Neutrophil (primary cell): ENCODE data around the gene CCDC102B.
"Not testable (repeated sequence)": the region's sequence is repeated elsewhere in the genome, so short reads cannot be mapped to it uniquely, and the experiment has no call there.

Source experiments
- H3K27ac ChIP-seq: fragments of 200-600 bp; sonication (generic); 2 replicates; pipeline ENCODE4 v1.5.1; 2016; ENCODE audit warnings: mild to moderate bottlenecking, moderate library complexity
- H3K27me3 ChIP-seq: fragments of 200-600 bp; sonication (generic); 2 replicates; pipeline ENCODE4 v1.6.0; 2016; ENCODE audit warnings: mild to moderate bottlenecking
- H3K36me3 ChIP-seq: fragments of 200-600 bp; sonication (generic); 2 replicates; pipeline ENCODE4 v1.5.1; 2017
- H3K4me1 ChIP-seq, 2 experiments: fragments of 200-600 bp in 1 of 2; sonication (generic) in 1 of 2; 1 replicate in 1 of 2; 2 replicates in 1 of 2; pipeline versions ENCODE4 v1.5.1 to v1.6.1; 2013 to 2016; ENCODE audit warnings: low read depth in 1 of 2, low read length in 1 of 2, mild to moderate bottlenecking in 1 of 2, moderate library complexity in 1 of 2; ENCODE audit not compliant: control insufficient read depth in 1 of 2, insufficient read depth in 1 of 2
- H3K4me3 ChIP-seq, 2 experiments: fragments of 200-600 bp in 1 of 2; sonication (generic) in 1 of 2; 1 replicate in 1 of 2; 2 replicates in 1 of 2; pipeline ENCODE4 v1.5.1; 2013 to 2016; ENCODE audit warnings: low read depth in 1 of 2, low read length in 1 of 2, mild to moderate bottlenecking in 1 of 2, moderate library complexity in 1 of 2
- H3K9me3 ChIP-seq: fragments of 200-600 bp; sonication (generic); 2 replicates; pipeline ENCODE4 v1.5.1; 2016
- TF ChIP-seq, protein P1 (sequence below): fragments of 200-600 bp; sonication (generic); IDR thresholded peaks from 2 replicates; pipeline ENCODE4 v1.5.1; 2016; ENCODE audit warnings: antibody characterized with exemption

The CCDC102B gene

GRCh38 chr18:68783506-68783905 lies 14.4 kb upstream of the CCDC102B start:
- TF ChIP-seq, protein P1, sequence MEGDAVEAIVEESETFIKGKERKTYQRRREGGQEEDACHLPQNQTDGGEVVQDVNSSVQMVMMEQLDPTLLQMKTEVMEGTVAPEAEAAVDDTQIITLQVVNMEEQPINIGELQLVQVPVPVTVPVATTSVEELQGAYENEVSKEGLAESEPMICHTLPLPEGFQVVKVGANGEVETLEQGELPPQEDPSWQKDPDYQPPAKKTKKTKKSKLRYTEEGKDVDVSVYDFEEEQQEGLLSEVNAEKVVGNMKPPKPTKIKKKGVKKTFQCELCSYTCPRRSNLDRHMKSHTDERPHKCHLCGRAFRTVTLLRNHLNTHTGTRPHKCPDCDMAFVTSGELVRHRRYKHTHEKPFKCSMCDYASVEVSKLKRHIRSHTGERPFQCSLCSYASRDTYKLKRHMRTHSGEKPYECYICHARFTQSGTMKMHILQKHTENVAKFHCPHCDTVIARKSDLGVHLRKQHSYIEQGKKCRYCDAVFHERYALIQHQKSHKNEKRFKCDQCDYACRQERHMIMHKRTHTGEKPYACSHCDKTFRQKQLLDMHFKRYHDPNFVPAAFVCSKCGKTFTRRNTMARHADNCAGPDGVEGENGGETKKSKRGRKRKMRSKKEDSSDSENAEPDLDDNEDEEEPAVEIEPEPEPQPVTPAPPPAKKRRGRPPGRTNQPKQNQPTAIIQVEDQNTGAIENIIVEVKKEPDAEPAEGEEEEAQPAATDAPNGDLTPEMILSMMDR, result no peak
- Histone ChIP-seq H3K9me3 (no peaks in the 10 kb centered on the region), H3K27me3 (no peaks in the 10 kb centered on the region), H3K4me1 (no peaks in the 10 kb centered on the region), H3K27ac (no peak overlapping the region), H3K4me3 (no peak overlapping the region), H3K36me3 (no peaks in the 10 kb centered on the region)

- Histone ChIP-seq H3K4me1 (no peaks in the 10 kb centered on the region), H3K36me3 (no peaks in the 10 kb centered on the region), H3K27me3 (no peaks in the 10 kb centered on the region), H3K4me3 (no peak overlapping the region), H3K27ac (no peak overlapping the region), H3K9me3 (no peaks in the 10 kb centered on the region)
- TF ChIP-seq, protein P1, result no peak
These were observed 13.8 kb upstream of the CCDC102B start for GRCh38 chr18:68784071-68784470.

- not testable (repeated sequence) for H3K27me3 ChIP-seq, H3K27ac ChIP-seq, H3K9me3 ChIP-seq, H3K36me3 ChIP-seq, H3K4me3 ChIP-seq, H3K4me1 ChIP-seq
These were observed 7.6 kb upstream of the CCDC102B start for GRCh38 chr18:68790290-68790689.

- H3K4me3 ChIP-seq, result no peak overlapping the region
- H3K27me3 ChIP-seq, result no peaks in the 10 kb centered on the region
- H3K36me3 ChIP-seq, result no peaks in the 10 kb centered on the region
- H3K27ac ChIP-seq, result no peak overlapping the region
- H3K9me3 ChIP-seq, result no peaks in the 10 kb centered on the region
- TF ChIP-seq, protein P1, result no peak
- no peaks in the 10 kb centered on the region for H3K4me1 ChIP-seq
These were observed 6.1 kb upstream of the CCDC102B start for GRCh38 chr18:68791801-68792200.

GRCh38 chr18:68793951-68794350 lies 3.9 kb upstream of the CCDC102B start:
- Histone ChIP-seq H3K4me1 (no peaks in the 10 kb centered on the region), H3K27ac (no peak overlapping the region), H3K4me3 (no peak overlapping the region), H3K27me3 (no peaks in the 10 kb centered on the region), H3K9me3 (no peaks in the 10 kb centered on the region), H3K36me3 (no peaks in the 10 kb centered on the region)
- TF ChIP-seq, protein P1, result no peak

- no peaks in the 10 kb centered on the region for H3K9me3 ChIP-seq
- no peak overlapping the region for H3K4me3 ChIP-seq
- no peaks in the 10 kb centered on the region for H3K36me3 ChIP-seq
- TF ChIP-seq, protein P1, result no peak
- no peak overlapping the region for H3K27ac ChIP-seq
- no peaks in the 10 kb centered on the region for H3K4me1 ChIP-seq
- H3K27me3 ChIP-seq, result no peaks in the 10 kb centered on the region
These were observed 767 bp upstream of the CCDC102B start for GRCh38 chr18:68796936-68797690.
